GM21367 (cell line): ENCODE data around the gene KCNC4.

ENCODE experiments used
- ATAC-seq: cut with Tn5 transposase; IDR thresholded peaks from one replicate; pipeline ENCODE4 v1.9.1; 2021; ENCODE audit not compliant: unreplicated experiment

Gene KCNC4

GRCh38 chr1:110211496-110212168, 1.5 kb downstream of the KCNC4 start:
- ATAC-seq: no peak

GRCh38 chr1:110212169-110213142, 2.3 kb downstream of the KCNC4 start:
- ATAC-seq: no peak

GRCh38 chr1:110213143-110213540, 3.0 kb downstream of the KCNC4 start:
- no peak for ATAC-seq

GRCh38 chr1:110214454-110215404, 4.6 kb downstream of the KCNC4 start:
- no peak for ATAC-seq

- no peak for ATAC-seq
Observed at GRCh38 chr1:110215621-110216515, 5.8 kb downstream of the KCNC4 start.

- ATAC-seq: no peak
Observed at GRCh38 chr1:110216844-110217444, 6.8 kb downstream of the KCNC4 start.

GRCh38 chr1:110218137-110218536, 8.0 kb downstream of the KCNC4 start:
- no peak for ATAC-seq

GRCh38 chr1:110218739-110219138, 8.6 kb downstream of the KCNC4 start:
- ATAC-seq: no peak

- ATAC-seq: no peak
Observed at GRCh38 chr1:110220324-110220723, 10.2 kb downstream of the KCNC4 start.

GRCh38 chr1:110221119-110221518, 11.0 kb downstream of the KCNC4 start:
- no peak for ATAC-seq

- no peak for ATAC-seq
Observed at GRCh38 chr1:110223127-110223526, 13.0 kb downstream of the KCNC4 start.

- ATAC-seq: no peak
Observed at GRCh38 chr1:110223581-110223980, 13.5 kb downstream of the KCNC4 start.

- no peak for ATAC-seq
Observed at GRCh38 chr1:110224240-110224995, 14.3 kb downstream of the KCNC4 start.

- no peak for ATAC-seq
Observed at GRCh38 chr1:110225212-110225611, 15.1 kb downstream of the KCNC4 start.

GRCh38 chr1:110225756-110226404, 15.8 kb downstream of the KCNC4 start:
- ATAC-seq: no peak

GRCh38 chr1:110227774-110228173, 17.7 kb downstream of the KCNC4 start:
- no peak for ATAC-seq

- ATAC-seq: no peak
Observed at GRCh38 chr1:110228381-110228780, 18.3 kb downstream of the KCNC4 start.

- no peak for ATAC-seq
Observed at GRCh38 chr1:110228869-110229268, 18.8 kb downstream of the KCNC4 start.
